Endothelial cell of umbilical vein (primary cell): ENCODE measurements around the gene CHML. TPM values are rescaled to one million over a fixed set of nuclear protein-coding genes. Genes with fewer than 3 reads are reported as not detected.

Experiments used
- BruUV-seq: library from RNA; stranded (reverse); fragments of 400-500 nt; replicated peaks from 2 replicates; lab custom pipeline; 2021; lab: Mats Ljungman, UMichigan
- CTCF ChIA-PET: fragments of 300-600, 350-600 bp; sonication (Branson Sonifier 250); formaldehyde crosslinking; loops from one replicate; lab custom pipeline; 2021; ENCODE audit warnings: antibody characterized with exemption, inconsistent platforms; lab: Charles Lee
- POLR2A ChIA-PET: fragments of 300-600, 350-600 bp; sonication (Branson Sonifier 250); formaldehyde crosslinking; loops from one replicate; lab custom pipeline; 2021; ENCODE audit warnings: antibody characterized with exemption, inconsistent platforms; lab: Charles Lee
- DNase-seq: peaks from one replicate; pipeline ENCODE4 v3.0.0-alpha.2; 2011; ENCODE audit warnings: low read depth, low spot score
- FAIRE-seq: peaks from 2 replicates; lab custom pipeline; 2011; peaks lifted over from hg19 to GRCh38; lab: Jason Lieb, UNC
- H2AFZ ChIP-seq: 2 replicates; pipeline ENCODE4 v1.6.0; 2012; ENCODE audit warnings: low read depth, low read length, control low read depth, inconsistent platforms
- H3K27ac ChIP-seq: 2 replicates; pipeline ENCODE4 v1.5.1; 2011; ENCODE audit warnings: low read depth, mild to moderate bottlenecking, control low read depth, low read length, moderate library complexity; ENCODE audit not compliant: insufficient read depth
- H3K27me3 ChIP-seq, 2 experiments: 2 replicates each; pipeline versions ENCODE4 v1.6.0 to v1.6.1; 2011; ENCODE audit warnings: low read length in 2 of 2, mixed read lengths in 1 of 2; ENCODE audit not compliant: control insufficient read depth in 2 of 2, insufficient read depth in 2 of 2
- H3K36me3 ChIP-seq, 2 experiments: 2 replicates in 1 of 2; 3 replicates in 1 of 2; pipeline ENCODE4 v1.5.1; 2011; ENCODE audit warnings: low read length in 2 of 2, mild to moderate bottlenecking in 1 of 2, moderate library complexity in 1 of 2; ENCODE audit not compliant: control insufficient read depth in 2 of 2, insufficient read depth in 2 of 2; ENCODE audit errors: extremely low read depth in 1 of 2
- H3K4me1 ChIP-seq: 3 replicates; pipeline ENCODE4 v1.5.1; 2011; ENCODE audit warnings: mild to moderate bottlenecking, low read length; ENCODE audit not compliant: control insufficient read depth, insufficient read depth; ENCODE audit errors: extremely low read depth
- H3K4me2 ChIP-seq: 2 replicates; pipeline ENCODE4 v1.6.1; 2011; ENCODE audit warnings: low read length, control low read depth, mixed read lengths; ENCODE audit not compliant: insufficient read depth
- H3K4me3 ChIP-seq, 3 experiments: fragments of 200-600 bp in 1 of 3; sonication (generic), shearing (Covaris generic) in 1 of 3; replicated peaks in 1 of 3; 2 replicates each; pipeline ENCODE4 v1.5.1; 2011 to 2016; ENCODE audit warnings: control low read depth in 3 of 3, low read length in 3 of 3, mild to moderate bottlenecking in 2 of 3, inconsistent platforms in 1 of 3, low read depth in 1 of 3, moderate library complexity in 1 of 3; ENCODE audit not compliant: insufficient read depth in 1 of 3
- H3K79me2 ChIP-seq: 2 replicates; pipeline ENCODE4 v1.6.0; 2012; ENCODE audit warnings: low read length, inconsistent platforms; ENCODE audit not compliant: control insufficient read depth, insufficient read depth
- H3K9ac ChIP-seq: replicated peaks from 2 replicates; pipeline ENCODE3; 2011; ENCODE audit warnings: low read length, control low read depth; ENCODE audit not compliant: insufficient read depth; ENCODE audit errors: extremely low read depth
- H3K9me1 ChIP-seq: replicated peaks from 3 replicates; pipeline ENCODE4 v1.6.0; 2011; ENCODE audit warnings: mild to moderate bottlenecking, low read length; ENCODE audit not compliant: control insufficient read depth, insufficient read depth; ENCODE audit errors: extremely low read depth
- H3K9me3 ChIP-seq: replicated peaks from 2 replicates; pipeline ENCODE4 v1.5.1; 2012; ENCODE audit warnings: low read length, inconsistent platforms; ENCODE audit not compliant: control insufficient read depth, insufficient read depth
- H4K20me1 ChIP-seq: replicated peaks from 2 replicates; pipeline ENCODE3; 2011; ENCODE audit warnings: mild to moderate bottlenecking, low read length; ENCODE audit not compliant: control insufficient read depth, insufficient read depth; ENCODE audit errors: extremely low read depth
- FOS ChIP-seq: IDR thresholded peaks from 2 replicates; pipeline ENCODE4 v1.6.1; 2011; ENCODE audit warnings: mild to moderate bottlenecking, low read length, moderate library complexity, borderline replicate concordance; ENCODE audit not compliant: insufficient read depth
- GATA2 ChIP-seq: IDR thresholded peaks from 2 replicates; pipeline ENCODE4 v1.7.0; 2011; ENCODE audit warnings: low read depth, mild to moderate bottlenecking, moderate library complexity, mixed read lengths, low read length; ENCODE audit not compliant: insufficient read length, insufficient read depth
- MYC ChIP-seq: IDR thresholded peaks from one replicate; pipeline ENCODE4 v1.6.1; 2011; ENCODE audit warnings: mild to moderate bottlenecking, low read depth, low read length
- POLR2AphosphoS5 ChIP-seq: IDR thresholded peaks from 2 replicates; pipeline ENCODE4 v1.6.1; 2012; ENCODE audit warnings: low read depth, mild to moderate bottlenecking, control low read depth, low read length, moderate library complexity; ENCODE audit not compliant: insufficient read depth
- dilution Hi-C: fragments of 300-500 bp; cut with MboI; formaldehyde crosslinking; loops from one replicate; pipeline ENCODE4 v1.15.0; 2019; ENCODE audit warnings: low sequenced_read_pairs; ENCODE audit not compliant: extremely low pct_ligation_motif_present
- intact Hi-C: fragments of 100-400 bp; cut with micrococcal nuclease; formaldehyde crosslinking; loops from one replicate; pipeline ENCODE4 v1.10.0; 2022
- polyA plus RNA-seq, 4 experiments: library from polyadenylated mRNA; depleted of rRNA in 3 of 4; stranded (reverse) in 3 of 4; unstranded in 1 of 4; fragments of >200 nt; gene quantifications; 2 replicates each; pipeline versions ENCODE4 v1.2.1 to v1.2.3, GENCODE V29; 2011 to 2012; ENCODE audit warnings: missing spikeins in 1 of 4
- total RNA-seq: library from RNA; stranded (reverse); gene quantifications from 2 replicates; pipeline ENCODE4 v1.2.3, GENCODE V29; 2021
- TF ChIP-seq, protein P1 (sequence below), 2 donors: IDR thresholded peaks; 1 replicate in 1 of 2; 2 replicates in 1 of 2; pipeline ENCODE4 v1.5.1; 2011; ENCODE audit warnings: low read length in 2 of 2, mild to moderate bottlenecking in 2 of 2, moderate library complexity in 2 of 2, control low read depth in 1 of 2, inconsistent platforms in 1 of 2, low read depth in 1 of 2; ENCODE audit not compliant: insufficient read depth in 1 of 2; ENCODE audit errors: extremely low read depth in 1 of 2

Gene CHML
- total and polyA plus RNA-seq, 2 donors (not counting 3 experiments of a cell fraction or from before 2014, with no cell fraction given) = 3.3 to 22.3 TPM

GRCh38 chr1:241611063-241611462 is 29.1 kb downstream of the CHML start:
- no peaks in the 10 kb centered on the region for H3K9me3 ChIP-seq
- no peak overlapping the region for H3K4me3 ChIP-seq
- H3K9me1 ChIP-seq = no peaks in the 10 kb centered on the region
- H3K79me2 ChIP-seq = no peaks in the 10 kb centered on the region
- intact Hi-C loops (loop anchor here (1.0 kb wide), 6 partner anchors 16 to 406 kb away; partner anchors contain the start of gene EXO1), dilution Hi-C loops (no loop called here)
- H3K4me1 ChIP-seq = peaks cover 44% of the 10 kb centered on the region
- no TSS peak for BruUV-seq
- no peak overlapping the region for H3K9ac ChIP-seq
- no peak for TF ChIP-seq MYC
- TF ChIP-seq, protein P1, sequence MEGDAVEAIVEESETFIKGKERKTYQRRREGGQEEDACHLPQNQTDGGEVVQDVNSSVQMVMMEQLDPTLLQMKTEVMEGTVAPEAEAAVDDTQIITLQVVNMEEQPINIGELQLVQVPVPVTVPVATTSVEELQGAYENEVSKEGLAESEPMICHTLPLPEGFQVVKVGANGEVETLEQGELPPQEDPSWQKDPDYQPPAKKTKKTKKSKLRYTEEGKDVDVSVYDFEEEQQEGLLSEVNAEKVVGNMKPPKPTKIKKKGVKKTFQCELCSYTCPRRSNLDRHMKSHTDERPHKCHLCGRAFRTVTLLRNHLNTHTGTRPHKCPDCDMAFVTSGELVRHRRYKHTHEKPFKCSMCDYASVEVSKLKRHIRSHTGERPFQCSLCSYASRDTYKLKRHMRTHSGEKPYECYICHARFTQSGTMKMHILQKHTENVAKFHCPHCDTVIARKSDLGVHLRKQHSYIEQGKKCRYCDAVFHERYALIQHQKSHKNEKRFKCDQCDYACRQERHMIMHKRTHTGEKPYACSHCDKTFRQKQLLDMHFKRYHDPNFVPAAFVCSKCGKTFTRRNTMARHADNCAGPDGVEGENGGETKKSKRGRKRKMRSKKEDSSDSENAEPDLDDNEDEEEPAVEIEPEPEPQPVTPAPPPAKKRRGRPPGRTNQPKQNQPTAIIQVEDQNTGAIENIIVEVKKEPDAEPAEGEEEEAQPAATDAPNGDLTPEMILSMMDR (IDR thresholded peaks at IDR 0.05; ENCODE audit: extremely low read depth in 1 of 2, insufficient read depth in 1 of 2, low read depth in 1 of 2, low read length in 2 of 2) = peak; percentile 38 to 47
- no peaks in the 10 kb centered on the region for H4K20me1 ChIP-seq
- FAIRE-seq (no peak), DNase-seq (peak; percentile 74)
- ChIA-PET POLR2A (no interaction called here), CTCF (interaction anchor here (0.5 to 5.8 kb wide), 43 partner anchors 9 to 879 kb away, joined by 3 to 106 read pairs (median 5); partner anchors contain the start of genes CHML, EXO1, FH and MAP1LC3C)
- no peak overlapping the region for H2AFZ ChIP-seq
- no peak overlapping the region for H3K27ac ChIP-seq
- no peaks in the 10 kb centered on the region for H3K36me3 ChIP-seq
- H3K27me3 ChIP-seq = no peaks in the 10 kb centered on the region
- H3K4me2 ChIP-seq = no peak overlapping the region

DNA sequence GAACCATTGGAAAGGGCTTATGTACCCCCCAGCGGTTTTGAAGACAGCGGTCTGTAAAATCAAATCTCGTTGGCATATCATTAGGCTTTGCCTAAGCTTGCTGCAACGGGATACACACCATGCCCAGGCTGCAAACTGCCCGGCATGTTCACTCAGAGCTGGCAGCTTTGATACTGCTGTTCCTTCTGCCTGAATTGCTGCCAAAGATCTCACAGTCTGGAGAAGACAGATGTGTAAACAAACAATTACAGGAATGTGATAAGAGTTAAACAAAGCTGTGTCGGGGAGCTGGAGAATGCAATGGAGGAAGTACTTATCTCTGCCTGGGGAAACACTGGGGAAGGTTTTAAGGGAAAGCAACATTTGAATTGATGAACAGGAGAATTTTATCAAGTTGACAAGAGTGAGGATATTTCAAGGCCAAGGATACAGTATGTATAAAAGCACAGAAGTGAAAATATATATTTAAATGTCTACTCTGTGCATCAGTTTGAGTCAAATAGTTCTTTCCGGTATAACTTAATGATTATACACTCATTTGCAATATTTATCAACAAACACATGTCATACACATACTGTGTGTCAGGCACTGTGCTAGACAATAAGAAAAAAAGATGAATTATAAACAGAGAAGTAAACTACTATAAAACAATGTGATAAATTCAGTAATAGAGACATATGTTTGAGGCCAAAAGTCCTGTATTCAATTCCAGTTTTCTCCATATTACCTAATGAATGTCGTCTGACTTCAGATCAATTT is 29.9 kb downstream of the CHML start:
- CTCF ChIA-PET = interaction anchor here (0.5 to 5.8 kb wide), 38 partner anchors 8 to 878 kb away, joined by 3 to 106 read pairs (median 6); partner anchors contain the start of genes CHML, EXO1, FH and MAP1LC3C
- no peaks in the 10 kb centered on the region for H3K79me2 ChIP-seq
- H2AFZ ChIP-seq = no peak overlapping the region
- FAIRE-seq (peak; percentile 47), DNase-seq (peak; percentile 78)
- POLR2A ChIA-PET = no interaction called here
- H3K4me2 ChIP-seq = peak overlapping the region; percentile 14
- TF ChIP-seq FOS (no peak), POLR2AphosphoS5 (peak; percentile 38), GATA2 (peak; percentile 81)
- BruUV-seq = no TSS peak
- H3K27ac ChIP-seq = no peak overlapping the region
- H3K36me3 ChIP-seq = no peaks in the 10 kb centered on the region
- H3K4me3 ChIP-seq = no peak overlapping the region
- dilution Hi-C loops (no loop called here), intact Hi-C loops (loop anchor here (1.0 kb wide), 2 partner anchors 79 to 286 kb away; no protein-coding TSS in a partner anchor)
- H3K9me3 ChIP-seq = no peaks in the 10 kb centered on the region
- peaks cover 44% of the 10 kb centered on the region for H3K4me1 ChIP-seq
- H3K9ac ChIP-seq = no peak overlapping the region
- H3K27me3 ChIP-seq = no peaks in the 10 kb centered on the region
- no peaks in the 10 kb centered on the region for H3K9me1 ChIP-seq
- no peaks in the 10 kb centered on the region for H4K20me1 ChIP-seq
